Panc1 (cell line): ENCODE results near the gene ARHGAP32.

ENCODE experiments used
- CTCF ChIP-seq: fragments of 450-650 bp; IDR thresholded peaks from 2 replicates; pipeline ENCODE4 v1.5.1; 2017; ENCODE audit warnings: mild to moderate bottlenecking
- POLR2AphosphoS5 ChIP-seq: IDR thresholded peaks from 2 replicates; pipeline ENCODE4 v1.6.1; 2012; ENCODE audit warnings: mild to moderate bottlenecking, low read depth, low read length, moderate library complexity
- REST ChIP-seq, 2 experiments: IDR thresholded peaks; 2 replicates each; pipeline ENCODE4 v1.6.1; 2011 to 2012; ENCODE audit warnings: low read depth in 2 of 2, control low read depth in 1 of 2, low read length in 1 of 2, mild to moderate bottlenecking in 1 of 2, moderate library complexity in 1 of 2; ENCODE audit not compliant: insufficient read depth in 1 of 2
- TCF7L2 ChIP-seq: IDR thresholded peaks from 2 replicates; pipeline ENCODE4 v1.6.1; 2011; ENCODE audit warnings: mild to moderate bottlenecking, low read depth, low read length, inconsistent platforms

- TF ChIP-seq REST (IDR thresholded peaks at IDR 0.05; ENCODE audit: insufficient read depth in 1 of 2, low read depth in 2 of 2, low read length in 1 of 2) (no peak), TCF7L2 (no peak), POLR2AphosphoS5 (no peak), CTCF (no peak)
These were observed 179.2 kb downstream of the ARHGAP32 start for GRCh38 chr11:129012880-129013279.
